Tibial artery (tissue), 4 donors: ENCODE results near the gene STIP1.

Experiments
- DNase-seq, 2 donors: peaks; one replicate each; pipeline ENCODE4 v3.0.0-alpha.2; 2019
- H3K27ac ChIP-seq, 2 donors: fragments of 200-600 bp; sonication (generic) in 1 of 2; 1 replicate in 1 of 2; 2 replicates in 1 of 2; pipeline ENCODE4 v1.5.1; 2018 to 2019; ENCODE audit warnings: mild to moderate bottlenecking in 1 of 2
- H3K27me3 ChIP-seq, 2 donors: fragments of 200-600 bp; sonication (generic) in 1 of 2; one replicate each; pipeline versions ENCODE4 v1.5.1 to v1.6.0; 2016 to 2019
- H3K36me3 ChIP-seq, 3 donors: fragments of 200-600 bp; sonication (generic) in 2 of 3; one replicate each; pipeline ENCODE4 v1.5.1; 2016 to 2019; ENCODE audit warnings: mild to moderate bottlenecking in 2 of 3
- H3K4me1 ChIP-seq, 4 donors: fragments of 200-600 bp; sonication (generic) in 2 of 4; 1 replicate in 3 of 4; 2 replicates in 1 of 4; pipeline ENCODE4 v1.5.1; 2016 to 2019
- H3K4me3 ChIP-seq, 2 donors: fragments of 200-600 bp; sonication (generic) in 1 of 2; 1 replicate in 1 of 2; 2 replicates in 1 of 2; pipeline ENCODE4 v1.5.1; 2018 to 2019; ENCODE audit warnings: mild to moderate bottlenecking in 2 of 2
- H3K9me3 ChIP-seq, 3 donors: fragments of 200-600 bp; sonication (generic) in 1 of 3; one replicate each; pipeline ENCODE4 v1.5.1; 2016 to 2019
- CTCF ChIP-seq, 2 experiments: fragments of 200-600 bp in 1 of 2; fragments of 450-650 bp in 1 of 2; IDR thresholded peaks; one replicate each; pipeline ENCODE4 v1.5.1; 2017 to 2019; ENCODE audit warnings: antibody characterized with exemption in 2 of 2, mild to moderate bottlenecking in 1 of 2, moderate library complexity in 1 of 2
- intact Hi-C: fragments of 100-400 bp; cut with DNase I; formaldehyde crosslinking; loops from one replicate; pipeline ENCODE4 v1.15.0; 2023; ENCODE audit warnings: low total_unique reads

Gene STIP1

GRCh38 chr11:64198511-64198910 lies 12.5 kb downstream of the STIP1 start:
- H3K9me3 ChIP-seq: no peaks in the 10 kb centered on the region
- no peak for TF ChIP-seq CTCF (IDR thresholded peaks at IDR 0.05)
- no peaks in the 10 kb centered on the region for H3K4me1 ChIP-seq
- H3K27ac ChIP-seq: no peak overlapping the region
- no peak overlapping the region for H3K4me3 ChIP-seq
- H3K36me3 ChIP-seq: peaks cover 92 to 100% (median 98%) of the 10 kb centered on the region in 3 donors
- intact Hi-C loops: no loop called here
- no peaks in the 10 kb centered on the region for H3K27me3 ChIP-seq
- no peak for DNase-seq

GRCh38 chr11:64201543-64201942 lies 15.6 kb downstream of the STIP1 start:
- intact Hi-C loops: no loop called here
- Histone ChIP-seq H3K4me3 (no peak overlapping the region), H3K36me3 (peaks cover 69 to 95% (median 85%) of the 10 kb centered on the region in 3 donors), H3K27me3 (no peaks in the 10 kb centered on the region), H3K4me1 (peaks cover 0 to 8% (median 2%) of the 10 kb centered on the region in 4 donors), H3K9me3 (no peaks in the 10 kb centered on the region), H3K27ac (no peak overlapping the region)
- DNase-seq: no peak
- no peak for TF ChIP-seq CTCF (IDR thresholded peaks at IDR 0.05)

GRCh38 chr11:64202992-64203391 lies 17.0 kb downstream of the STIP1 start:
- Histone ChIP-seq H3K4me1 (peaks cover 0 to 8% (median 2%) of the 10 kb centered on the region in 4 donors), H3K27ac (no peak overlapping the region), H3K27me3 (no peaks in the 10 kb centered on the region), H3K36me3 (peaks cover 54 to 93% (median 70%) of the 10 kb centered on the region in 3 donors), H3K9me3 (no peaks in the 10 kb centered on the region), H3K4me3 (no peak overlapping the region)
- intact Hi-C loops: no loop called here
- no peak for TF ChIP-seq CTCF (IDR thresholded peaks at IDR 0.05)
- no peak for DNase-seq

GRCh38 chr11:64203421-64204079 lies 17.6 kb downstream of the STIP1 start:
- DNase-seq: no peak
- no peaks in the 10 kb centered on the region for H3K27me3 ChIP-seq
- H3K27ac ChIP-seq: no peak overlapping the region
- no peak for TF ChIP-seq CTCF (IDR thresholded peaks at IDR 0.05)
- peaks cover 0 to 8% (median 2%) of the 10 kb centered on the region in 4 donors for H3K4me1 ChIP-seq
- intact Hi-C loops: loop anchor here (2.0 kb wide), 1 partner anchor 97 kb away; the partner anchor contains the start of gene CATSPERZ
- no peaks in the 10 kb centered on the region for H3K9me3 ChIP-seq
- no peak overlapping the region for H3K4me3 ChIP-seq
- H3K36me3 ChIP-seq: peaks cover 49 to 88% (median 65%) of the 10 kb centered on the region in 3 donors

GRCh38 chr11:64204080-64204440 lies 18.1 kb downstream of the STIP1 start:
- peaks cover 0 to 8% (median 2%) of the 10 kb centered on the region in 4 donors for H3K4me1 ChIP-seq
- H3K27ac ChIP-seq: no peak overlapping the region
- intact Hi-C loops: loop anchor here (2.0 kb wide), 1 partner anchor 97 kb away; the partner anchor contains the start of gene CATSPERZ

More at GRCh38 chr11:64204080-64204440, 18.1 kb downstream of the STIP1 start:
- Histone ChIP-seq H3K4me3 (no peak overlapping the region), H3K9me3 (no peaks in the 10 kb centered on the region), H3K27me3 (no peaks in the 10 kb centered on the region), H3K36me3 (peaks cover 44 to 83% (median 60%) of the 10 kb centered on the region in 3 donors)
- no peak for DNase-seq
- TF ChIP-seq CTCF (IDR thresholded peaks at IDR 0.05): no peak
